Measurements from ENCODE around the gene CYB561D1. TPM values are rescaled to one million over a fixed set of nuclear protein-coding genes. Genes with fewer than 3 reads are reported as not detected.

Gene CYB561D1
- total RNA-seq, 2 donors from 2014 or later, result 8.1 to 12.5 TPM

GRCh38 chr1:109490934-109491302 lies 3.0 kb upstream of the CYB561D1 start:
- Histone ChIP-seq H3K9me3 (no peaks in the 10 kb centered on the region), H3K9ac (ENCODE audit: low read depth in 2 of 2, low read length in 2 of 2) (no peak overlapping the region), H3K4me1 (peaks cover 5% of the 10 kb centered on the region), H3K4me3 (no peak overlapping the region), H3K27me3 (no peaks in the 10 kb centered on the region), H3K36me3 (peaks cover 3% of the 10 kb centered on the region), H3K27ac (no peak overlapping the region)
- intact Hi-C loops (cut with DNase I), result loop anchor here (2.0 kb wide), 1 partner anchor 42 kb away; no protein-coding TSS in a partner anchor
- DNase-seq, result no peak
- TF ChIP-seq CTCF (IDR thresholded peaks at IDR 0.05), result no peak

- no peak for TF ChIP-seq CTCF (IDR thresholded peaks at IDR 0.05)
- Histone ChIP-seq H3K4me1 (peaks cover 5% of the 10 kb centered on the region), H3K27ac (no peak overlapping the region), H3K36me3 (peaks cover 5% of the 10 kb centered on the region), H3K4me3 (no peak overlapping the region), H3K9me3 (no peaks in the 10 kb centered on the region), H3K27me3 (no peaks in the 10 kb centered on the region), H3K9ac (ENCODE audit: low read depth in 2 of 2, low read length in 2 of 2) (no peak overlapping the region)
- intact Hi-C loops (cut with DNase I), result loop anchor here (2.0 kb wide), 1 partner anchor 41 kb away; no protein-coding TSS in a partner anchor
- no peak for DNase-seq
These were observed 2.5 kb upstream of the CYB561D1 start for GRCh38 chr1:109491372-109491771.

- Histone ChIP-seq H3K27me3 (no peaks in the 10 kb centered on the region), H3K9me3 (no peaks in the 10 kb centered on the region), H3K27ac (no peak overlapping the region), H3K36me3 (peaks cover 5% of the 10 kb centered on the region), H3K9ac (ENCODE audit: low read depth in 2 of 2, low read length in 2 of 2) (no peak overlapping the region), H3K4me3 (no peak overlapping the region), H3K4me1 (peaks cover 5% of the 10 kb centered on the region)
- intact Hi-C loops (cut with DNase I), result no loop called here
- no peak for TF ChIP-seq CTCF (IDR thresholded peaks at IDR 0.05)
- no peak for DNase-seq
These were observed 1.1 kb upstream of the CYB561D1 start for GRCh38 chr1:109492779-109493178.

GRCh38 chr1:109493227-109493626 lies 667 bp upstream of the CYB561D1 start:
- no peak for DNase-seq
- no peak for TF ChIP-seq CTCF (IDR thresholded peaks at IDR 0.05)
- H3K27ac ChIP-seq, result no peak overlapping the region
- H3K9ac ChIP-seq (ENCODE audit: low read depth in 2 of 2, low read length in 2 of 2), result peak overlapping the region in 1 of 2 donors; percentile 73
- intact Hi-C loops (cut with DNase I), result no loop called here
- H3K4me3 ChIP-seq, result no peak overlapping the region
- peaks cover 5% of the 10 kb centered on the region for H3K4me1 ChIP-seq
- peaks cover 5% of the 10 kb centered on the region for H3K36me3 ChIP-seq
- no peaks in the 10 kb centered on the region for H3K9me3 ChIP-seq
- H3K27me3 ChIP-seq, result no peaks in the 10 kb centered on the region

- intact Hi-C loops (cut with DNase I), result no loop called here
- Histone ChIP-seq H3K4me3 (no peak overlapping the region), H3K9me3 (no peaks in the 10 kb centered on the region), H3K27ac (no peak overlapping the region), H3K4me1 (peaks cover 16% of the 10 kb centered on the region), H3K9ac (ENCODE audit: low read depth in 2 of 2, low read length in 2 of 2) (no peak overlapping the region), H3K36me3 (peaks cover 5% of the 10 kb centered on the region), H3K27me3 (no peaks in the 10 kb centered on the region)
- TF ChIP-seq CTCF (IDR thresholded peaks at IDR 0.05), result no peak
- no peak for DNase-seq
These were observed 1.8 kb downstream of the CYB561D1 start for GRCh38 chr1:109495738-109496137.
